Peyer's patch (tissue), 4 donors: ENCODE results near the gene NDRG3.
"Not testable (repeated sequence)": the region's sequence is repeated elsewhere in the genome, so short reads cannot be mapped to it uniquely, and the experiment has no call there.

Source experiments
- POLR2A ChIP-seq, 2 donors: fragments of 450-650 bp; IDR thresholded peaks; one replicate each; pipeline ENCODE4 v1.5.1; 2017; ENCODE audit warnings: antibody characterized with exemption in 2 of 2, mild to moderate bottlenecking in 2 of 2, moderate library complexity in 2 of 2
- TF ChIP-seq, protein P1 (sequence below), 6 experiments: fragments of 450-650 bp in 4 of 6; fragments of 200-600 bp in 2 of 6; sonication (generic) in 1 of 6; IDR thresholded peaks; one replicate each; pipeline ENCODE4 v1.5.1; 2017 to 2019; ENCODE audit warnings: antibody characterized with exemption in 6 of 6, mild to moderate bottlenecking in 3 of 6, moderate library complexity in 1 of 6

DNA sequence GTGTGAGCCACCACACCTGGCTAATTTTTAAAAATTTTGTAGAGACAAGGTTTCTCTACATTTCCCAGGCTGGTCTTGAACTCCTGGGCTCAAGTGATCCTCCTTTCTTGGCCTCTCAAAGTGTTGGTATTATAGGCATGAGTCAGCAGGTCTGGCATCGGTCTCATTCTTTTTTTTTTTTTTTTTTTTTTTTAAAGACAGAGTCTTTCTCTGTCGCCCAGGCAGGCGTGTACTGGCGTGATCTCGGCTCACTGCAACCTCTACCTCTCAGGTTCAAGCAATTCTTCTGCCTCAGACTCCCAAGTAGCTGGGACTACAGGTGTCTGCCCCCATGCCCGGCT lies 137.5 kb downstream of the NDRG3 start:
- not testable (repeated sequence) for TF ChIP-seq POLR2A (IDR thresholded peaks at IDR 0.05)
- TF ChIP-seq, protein P1, sequence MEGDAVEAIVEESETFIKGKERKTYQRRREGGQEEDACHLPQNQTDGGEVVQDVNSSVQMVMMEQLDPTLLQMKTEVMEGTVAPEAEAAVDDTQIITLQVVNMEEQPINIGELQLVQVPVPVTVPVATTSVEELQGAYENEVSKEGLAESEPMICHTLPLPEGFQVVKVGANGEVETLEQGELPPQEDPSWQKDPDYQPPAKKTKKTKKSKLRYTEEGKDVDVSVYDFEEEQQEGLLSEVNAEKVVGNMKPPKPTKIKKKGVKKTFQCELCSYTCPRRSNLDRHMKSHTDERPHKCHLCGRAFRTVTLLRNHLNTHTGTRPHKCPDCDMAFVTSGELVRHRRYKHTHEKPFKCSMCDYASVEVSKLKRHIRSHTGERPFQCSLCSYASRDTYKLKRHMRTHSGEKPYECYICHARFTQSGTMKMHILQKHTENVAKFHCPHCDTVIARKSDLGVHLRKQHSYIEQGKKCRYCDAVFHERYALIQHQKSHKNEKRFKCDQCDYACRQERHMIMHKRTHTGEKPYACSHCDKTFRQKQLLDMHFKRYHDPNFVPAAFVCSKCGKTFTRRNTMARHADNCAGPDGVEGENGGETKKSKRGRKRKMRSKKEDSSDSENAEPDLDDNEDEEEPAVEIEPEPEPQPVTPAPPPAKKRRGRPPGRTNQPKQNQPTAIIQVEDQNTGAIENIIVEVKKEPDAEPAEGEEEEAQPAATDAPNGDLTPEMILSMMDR (IDR thresholded peaks at IDR 0.05) = not testable (repeated sequence)
